Measurements from ENCODE around the gene SRD5A2.

The SRD5A2 gene, protein sequence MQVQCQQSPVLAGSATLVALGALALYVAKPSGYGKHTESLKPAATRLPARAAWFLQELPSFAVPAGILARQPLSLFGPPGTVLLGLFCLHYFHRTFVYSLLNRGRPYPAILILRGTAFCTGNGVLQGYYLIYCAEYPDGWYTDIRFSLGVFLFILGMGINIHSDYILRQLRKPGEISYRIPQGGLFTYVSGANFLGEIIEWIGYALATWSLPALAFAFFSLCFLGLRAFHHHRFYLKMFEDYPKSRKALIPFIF

GRCh38 chr2:31580321-31581117 lies at the start of gene SRD5A2:
TSS of gene SRD5A2 (minus strand) at chr2:31580938. CDS start at chr2:31580900, 38 bp downstream.
- Mint-ChIP-seq H3K27ac (no peak within 1 kb of the TSS), H3K36me3 (ENCODE audit: low read depth) (no peaks in the 10 kb centered on the region), H3K4me3 (peak within 1 kb of the TSS in 1 of 3 experiments; percentile 48), H3K4me1 (no peaks in the 10 kb centered on the region), H3K27me3 (ENCODE audit: low read depth) (peaks cover 76% of the 10 kb centered on the region), H3K9me3 (peaks cover 18% of the 10 kb centered on the region)
- no peak for TF ChIP-seq CTCF (IDR thresholded peaks at IDR 0.05; ENCODE audit: unreplicated experiment in 3 of 3)

GRCh38 chr2:31606509-31606908 lies 25.8 kb upstream of the SRD5A2 start:
- no peaks in the 10 kb centered on the region for H3K4me1 Mint-ChIP-seq
- peaks cover 34% of the 10 kb centered on the region for H3K9me3 Mint-ChIP-seq
- H3K27ac Mint-ChIP-seq: no peak overlapping the region
- no peak for TF ChIP-seq CTCF (IDR thresholded peaks at IDR 0.05; ENCODE audit: unreplicated experiment in 3 of 3)
- H3K36me3 Mint-ChIP-seq (ENCODE audit: low read depth): no peaks in the 10 kb centered on the region
- no peaks in the 10 kb centered on the region for H3K27me3 Mint-ChIP-seq (ENCODE audit: low read depth)
- H3K4me3 Mint-ChIP-seq: no peak overlapping the region

DNA sequence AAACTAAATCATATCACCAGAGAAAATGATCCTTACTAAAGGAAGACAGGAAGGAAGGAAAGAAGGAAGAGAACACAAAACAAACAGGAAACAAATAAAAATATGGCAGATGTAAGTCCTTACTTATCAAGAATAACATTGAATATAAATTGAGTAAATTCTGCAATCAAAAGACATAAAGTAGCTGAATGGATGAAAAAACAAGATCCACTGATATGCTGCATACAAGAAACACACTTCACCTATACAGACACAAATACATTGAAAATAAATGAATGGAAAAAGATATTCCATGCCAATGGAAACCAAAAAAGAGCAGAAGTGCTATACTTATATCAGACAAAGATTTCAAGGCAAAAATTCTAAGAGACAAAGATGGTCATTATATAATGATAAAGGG lies 18.0 kb upstream of the SRD5A2 start:
- no peak overlapping the region for H3K27ac Mint-ChIP-seq
- H3K27me3 Mint-ChIP-seq (ENCODE audit: low read depth): no peaks in the 10 kb centered on the region
- no peak overlapping the region for H3K4me3 Mint-ChIP-seq
- TF ChIP-seq CTCF (IDR thresholded peaks at IDR 0.05; ENCODE audit: unreplicated experiment in 3 of 3): no peak
- no peaks in the 10 kb centered on the region for H3K4me1 Mint-ChIP-seq
- H3K36me3 Mint-ChIP-seq (ENCODE audit: low read depth): no peaks in the 10 kb centered on the region
- peaks cover 57% of the 10 kb centered on the region for H3K9me3 Mint-ChIP-seq

DNA sequence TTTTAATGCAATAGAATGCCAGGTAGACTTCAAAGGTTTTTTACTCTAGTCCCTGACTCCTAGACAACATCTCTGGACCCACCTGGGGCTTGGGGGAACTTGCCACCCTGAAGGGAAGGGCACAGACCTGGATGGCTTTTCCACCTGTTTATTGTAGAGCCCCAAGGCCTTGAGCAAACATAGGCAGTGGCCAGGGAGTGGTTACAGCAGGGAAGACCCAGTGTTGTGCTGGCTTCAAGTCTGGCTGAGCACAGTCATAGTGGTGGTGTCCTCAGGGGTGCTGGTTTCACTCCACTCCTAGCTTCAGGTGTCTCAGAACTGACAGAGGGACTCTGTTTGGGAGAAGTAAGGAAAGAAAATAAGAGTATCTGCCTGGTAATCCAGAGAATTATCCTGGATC lies 5.5 kb upstream of the SRD5A2 start:
- peaks cover 38% of the 10 kb centered on the region for H3K27me3 Mint-ChIP-seq (ENCODE audit: low read depth)

DNA sequence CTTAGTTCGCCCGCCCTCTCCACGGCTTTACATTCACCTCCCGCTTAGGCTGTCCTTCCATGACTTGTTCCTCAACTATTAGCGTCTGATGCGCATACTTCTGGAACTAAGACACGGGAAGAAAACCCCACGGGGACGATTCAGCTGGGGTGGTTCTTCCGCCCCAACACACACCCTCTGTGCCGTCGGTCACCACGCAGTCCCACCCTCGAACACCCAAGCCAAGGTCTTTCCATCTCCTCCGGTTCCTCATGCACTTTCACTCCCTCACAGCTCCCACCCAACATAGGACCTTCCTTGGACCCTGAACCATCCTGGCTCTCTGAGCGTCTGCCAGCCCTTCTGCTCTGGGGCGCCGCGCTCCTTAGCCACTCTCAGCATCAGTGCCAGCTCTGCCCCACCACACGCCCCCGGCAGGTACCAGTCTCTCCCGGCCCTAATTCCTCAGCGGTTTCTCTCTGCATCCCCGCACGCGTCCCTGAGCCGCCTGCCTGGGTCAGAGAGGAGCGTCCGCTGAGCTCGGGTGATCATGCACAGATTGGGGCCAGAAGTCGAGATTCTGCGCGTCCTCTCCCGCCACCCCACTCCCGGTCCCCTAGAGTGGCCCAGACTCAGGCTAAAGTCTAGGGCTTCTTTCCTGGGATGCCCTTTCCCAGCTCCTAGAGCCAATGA lies 522 bp upstream of the SRD5A2 start:
- Mint-ChIP-seq H3K4me3 (no peak overlapping the region), H3K9me3 (peaks cover 16% of the 10 kb centered on the region), H3K4me1 (no peaks in the 10 kb centered on the region), H3K27ac (no peak overlapping the region), H3K36me3 (ENCODE audit: low read depth) (no peaks in the 10 kb centered on the region), H3K27me3 (ENCODE audit: low read depth) (peaks cover 76% of the 10 kb centered on the region)
- TF ChIP-seq CTCF (IDR thresholded peaks at IDR 0.05; ENCODE audit: unreplicated experiment in 3 of 3): no peak

More for the DNA sequence above, 5.5 kb upstream of the SRD5A2 start:
- peaks cover 20% of the 10 kb centered on the region for H3K9me3 Mint-ChIP-seq
- H3K36me3 Mint-ChIP-seq (ENCODE audit: low read depth): no peaks in the 10 kb centered on the region
- no peaks in the 10 kb centered on the region for H3K4me1 Mint-ChIP-seq
- TF ChIP-seq CTCF (IDR thresholded peaks at IDR 0.05; ENCODE audit: unreplicated experiment in 3 of 3): no peak
- no peak overlapping the region for H3K27ac Mint-ChIP-seq
- H3K4me3 Mint-ChIP-seq: no peak overlapping the region
